OCI-LY1 (cell line): Measurements from ENCODE around the gene CLK1.

Experiments
- H2AFZ ChIP-seq: fragments of 200-600 bp; sonication (generic), shearing (Covaris generic); 2 replicates; pipeline ENCODE4 v1.6.0; 2014; ENCODE audit warnings: antibody characterized with exemption, mild to moderate bottlenecking, low read length
- H3F3A ChIP-seq: fragments of 200-600 bp; sonication (generic), shearing (Covaris generic); 2 replicates; pipeline ENCODE4 v1.6.0; 2014; ENCODE audit warnings: mild to moderate bottlenecking, antibody characterized with exemption, low read length, moderate library complexity; ENCODE audit not compliant: insufficient read depth
- H3K27ac ChIP-seq: fragments of 200-600 bp; sonication (generic); 2 replicates; pipeline ENCODE4 v1.5.1; 2014; ENCODE audit warnings: low read length, mixed run types, mild to moderate bottlenecking, low read depth; ENCODE audit not compliant: poor library complexity, severe bottlenecking
- H3K27me3 ChIP-seq: fragments of 200-600 bp; sonication (generic); 2 replicates; pipeline ENCODE4 v1.6.0; 2014; ENCODE audit warnings: antibody characterized with exemption, mild to moderate bottlenecking, low read length, moderate library complexity; ENCODE audit not compliant: insufficient read depth
- H3K36me3 ChIP-seq: fragments of 200-600 bp; sonication (generic); 2 replicates; pipeline ENCODE4 v1.6.1; 2014; ENCODE audit warnings: mild to moderate bottlenecking, antibody characterized with exemption, low read length, moderate library complexity, mixed read lengths; ENCODE audit not compliant: insufficient read depth
- H3K4me1 ChIP-seq: fragments of 200-600 bp; sonication (generic); 2 replicates; pipeline ENCODE4 v1.5.1; 2014; ENCODE audit warnings: mild to moderate bottlenecking, low read length, moderate library complexity; ENCODE audit not compliant: insufficient read depth, severe bottlenecking
- H3K4me2 ChIP-seq: fragments of 200-600 bp; sonication (generic), shearing (Covaris generic); 2 replicates; pipeline ENCODE4 v1.6.1; 2014; ENCODE audit warnings: low read length
- H3K4me3 ChIP-seq: fragments of 200-600 bp; sonication (generic); 2 replicates; pipeline ENCODE4 v1.5.1; 2014; ENCODE audit warnings: low read length, low read depth, mild to moderate bottlenecking, mixed read lengths; ENCODE audit not compliant: poor library complexity, severe bottlenecking
- H3K79me2 ChIP-seq: fragments of 200-600 bp; shearing (Covaris generic); 2 replicates; pipeline ENCODE4 v1.6.1; 2016; ENCODE audit warnings: mixed run types, low read length, mixed read lengths; ENCODE audit not compliant: insufficient read depth
- H3K9ac ChIP-seq: fragments of 200-600 bp; sonication (generic), shearing (Covaris generic); 2 replicates; pipeline ENCODE4 v1.6.1; 2014; ENCODE audit warnings: mild to moderate bottlenecking, low read length, mixed read lengths
- H3K9me2 ChIP-seq: fragments of 200-600 bp; sonication (generic), shearing (Covaris generic); 2 replicates; pipeline ENCODE4 v1.6.1; 2014; ENCODE audit warnings: low read depth, mild to moderate bottlenecking, low read length, mixed read lengths
- H3K9me3 ChIP-seq: fragments of 200-600 bp; shearing (Covaris generic); 2 replicates; pipeline ENCODE4 v1.6.1; 2014; ENCODE audit warnings: low read length, mixed read lengths
- H4K20me1 ChIP-seq: fragments of 200-600 bp; sonication (generic), shearing (Covaris generic); 2 replicates; pipeline ENCODE4 v1.6.0; 2016; ENCODE audit warnings: mild to moderate bottlenecking, low read length; ENCODE audit not compliant: insufficient read depth
- CTCF ChIP-seq: fragments of 200-600 bp; sonication (generic), shearing (Covaris generic); IDR thresholded peaks from 2 replicates; pipeline ENCODE4 v1.5.1; 2017; ENCODE audit warnings: mild to moderate bottlenecking, antibody characterized with exemption, low read length, moderate library complexity, mixed read lengths
- EZH2 ChIP-seq: fragments of 200-600 bp; sonication (generic), shearing (Covaris generic); IDR thresholded peaks from 2 replicates; pipeline ENCODE4 v1.8.0; 2017; ENCODE audit warnings: borderline replicate concordance, mixed run types, mild to moderate bottlenecking, antibody characterized with exemption, low read length, moderate library complexity, mixed read lengths

Gene CLK1

GRCh38 chr2:200810998-200811332, 53.5 kb downstream of the CLK1 start:
- Histone ChIP-seq H3K4me3 (peak overlapping the region; percentile 79), H3K9me2 (no peaks in the 10 kb centered on the region), H3K79me2 (peaks cover 30% of the 10 kb centered on the region), H3K4me1 (peaks cover 26% of the 10 kb centered on the region), H3K27ac (peak overlapping the region; percentile 29), H4K20me1 (no peaks in the 10 kb centered on the region), H3K9ac (peak overlapping the region; percentile 67), H2AFZ (peak overlapping the region; percentile 50), H3K4me2 (peak overlapping the region; percentile 100), H3K9me3 (no peaks in the 10 kb centered on the region), H3F3A (no peaks in the 10 kb centered on the region), H3K36me3 (peaks cover 30% of the 10 kb centered on the region), H3K27me3 (no peaks in the 10 kb centered on the region)
- TF ChIP-seq EZH2: no peak
- TF ChIP-seq CTCF: no peak

DNA sequence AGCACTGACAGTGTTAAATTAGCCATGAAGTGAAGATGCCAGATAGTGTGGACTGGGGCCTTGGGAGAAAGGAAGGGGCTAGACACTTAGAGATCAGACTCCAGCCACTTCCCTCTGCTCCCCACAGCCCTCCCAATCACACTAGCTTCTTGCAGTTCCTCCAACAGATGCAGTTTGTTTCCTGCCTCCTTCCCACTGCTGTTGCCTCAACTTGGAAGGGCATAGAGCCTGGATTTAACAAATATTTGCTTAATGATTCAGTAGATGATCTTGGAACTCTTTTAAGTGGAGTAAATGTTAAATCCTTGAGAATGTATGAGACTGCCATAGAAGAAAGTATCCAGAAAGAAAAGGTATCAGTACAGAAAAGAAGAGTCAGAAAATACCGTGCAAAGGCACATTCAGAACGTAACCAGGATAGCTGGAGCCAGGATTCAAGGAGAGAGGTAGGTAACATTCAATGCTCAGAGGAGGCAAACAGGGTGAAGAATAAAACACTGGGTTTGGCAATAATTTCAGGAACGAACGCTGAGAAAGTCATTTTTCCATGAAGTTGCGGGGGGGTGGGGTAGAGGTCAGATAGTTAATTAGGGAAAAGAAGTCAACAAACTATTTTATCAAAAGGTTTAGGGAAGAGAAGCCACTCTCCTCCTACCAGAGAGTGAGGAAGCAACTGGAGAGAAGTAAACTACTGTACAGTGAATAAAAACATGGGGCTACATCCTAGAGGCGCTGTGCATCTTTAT, 54.0 kb downstream of the CLK1 start:
- Histone ChIP-seq H3K27ac (peak overlapping the region; percentile 29), H3K4me1 (peaks cover 26% of the 10 kb centered on the region), H3K4me2 (peak overlapping the region; percentile 100), H3K9me3 (no peaks in the 10 kb centered on the region), H3K36me3 (peaks cover 25% of the 10 kb centered on the region), H3K9ac (peak overlapping the region; percentile 67), H3K4me3 (peak overlapping the region; percentile 79), H2AFZ (peak overlapping the region; percentile 50; the same call in 1 of the 2 replicates), H4K20me1 (no peaks in the 10 kb centered on the region), H3K79me2 (peaks cover 30% of the 10 kb centered on the region), H3K27me3 (no peaks in the 10 kb centered on the region), H3K9me2 (no peaks in the 10 kb centered on the region), H3F3A (no peaks in the 10 kb centered on the region)
- TF ChIP-seq EZH2: no peak
- no peak for TF ChIP-seq CTCF

GRCh38 chr2:200809506-200810251, 54.8 kb downstream of the CLK1 start:
- no peaks in the 10 kb centered on the region for H3F3A ChIP-seq
- no peak overlapping the region for H3K27ac ChIP-seq
- no peak for TF ChIP-seq CTCF
- TF ChIP-seq EZH2: no peak
- H4K20me1 ChIP-seq: no peaks in the 10 kb centered on the region
- H3K9me3 ChIP-seq: no peaks in the 10 kb centered on the region
- peaks cover 27% of the 10 kb centered on the region for H3K79me2 ChIP-seq
- no peak overlapping the region for H3K4me2 ChIP-seq
- no peaks in the 10 kb centered on the region for H3K9me2 ChIP-seq
- peaks cover 17% of the 10 kb centered on the region for H3K36me3 ChIP-seq
- H3K4me1 ChIP-seq: peaks cover 26% of the 10 kb centered on the region
- H3K27me3 ChIP-seq: no peaks in the 10 kb centered on the region
- H3K9ac ChIP-seq: no peak overlapping the region
- H3K4me3 ChIP-seq: no peak overlapping the region
- no peak overlapping the region for H2AFZ ChIP-seq
